ENCODE measurements around the gene DIAPH3.

The DIAPH3 gene

GRCh38 chr13:59867867-59868266, 295.9 kb downstream of the DIAPH3 start:
- no peak for DNase-seq

GRCh38 chr13:59865398-59865797, 298.3 kb downstream of the DIAPH3 start:
- no peak for DNase-seq

GRCh38 chr13:59863621-59864020, 300.1 kb downstream of the DIAPH3 start:
- no peak for DNase-seq

- DNase-seq, result no peak
Observed at GRCh38 chr13:59861676-59862075, 302.1 kb downstream of the DIAPH3 start.

- no peak for DNase-seq
Observed at GRCh38 chr13:59856281-59856810, 307.4 kb downstream of the DIAPH3 start.

- no peak for DNase-seq
Observed at GRCh38 chr13:59846845-59847620, 316.7 kb downstream of the DIAPH3 start.

GRCh38 chr13:59843040-59843439, 320.7 kb downstream of the DIAPH3 start:
- no peak for DNase-seq

GRCh38 chr13:59842507-59842906, 321.2 kb downstream of the DIAPH3 start:
- no peak for DNase-seq

GRCh38 chr13:59839186-59839585, 324.5 kb downstream of the DIAPH3 start:
- DNase-seq, result no peak

GRCh38 chr13:59837101-59837500, 326.6 kb downstream of the DIAPH3 start:
- no peak for DNase-seq

- no peak for DNase-seq
Observed at GRCh38 chr13:59835569-59835968, 328.2 kb downstream of the DIAPH3 start.

- DNase-seq, result no peak
Observed at GRCh38 chr13:59834801-59835200, 328.9 kb downstream of the DIAPH3 start.

GRCh38 chr13:59829690-59830089, 334.0 kb downstream of the DIAPH3 start:
- no peak for DNase-seq

GRCh38 chr13:59823486-59823885, 340.2 kb downstream of the DIAPH3 start:
- no peak for DNase-seq

GRCh38 chr13:59809564-59809963, 354.2 kb downstream of the DIAPH3 start:
- no peak for DNase-seq

GRCh38 chr13:59806801-59807200, 356.9 kb downstream of the DIAPH3 start:
- DNase-seq, result no peak

GRCh38 chr13:59801107-59801880, 362.4 kb downstream of the DIAPH3 start:
- no peak for DNase-seq

- DNase-seq, result no peak
Observed at GRCh38 chr13:59793107-59793506, 370.6 kb downstream of the DIAPH3 start.

- no peak for DNase-seq
Observed at GRCh38 chr13:59790626-59791025, 373.1 kb downstream of the DIAPH3 start.

GRCh38 chr13:59789558-59789957, 374.2 kb downstream of the DIAPH3 start:
- DNase-seq, result no peak

GRCh38 chr13:59787679-59788078, 376.0 kb downstream of the DIAPH3 start:
- no peak for DNase-seq

GRCh38 chr13:59782696-59783095, 381.0 kb downstream of the DIAPH3 start:
- no peak for DNase-seq

GRCh38 chr13:59780058-59780457, 383.7 kb downstream of the DIAPH3 start:
- DNase-seq, result no peak

All from central memory CD4-positive, alpha-beta T cell (primary cell).